ENCODE results near the gene KIDINS220. TPM values are rescaled to one million over a fixed set of nuclear protein-coding genes. Genes with fewer than 3 reads are reported as not detected.

KIDINS220 gene
- total and polyA plus RNA-seq, 2 donors (not counting 1 experiment from before 2014, with no cell fraction given), result 58.0 to 110 TPM

- H3K27ac ChIP-seq (ENCODE audit: insufficient read depth, low read length), result no peak overlapping the region
- no peak overlapping the region for H3K4me2 ChIP-seq (ENCODE audit: extremely low read depth, insufficient read depth, low read length)
- H3K4me1 ChIP-seq (ENCODE audit: control insufficient read depth, extremely low read depth, insufficient read depth, low read length), result peaks cover 5% of the 10 kb centered on the region
- H3K9ac ChIP-seq (ENCODE audit: insufficient read depth, low read length), result no peak overlapping the region
- no peaks in the 10 kb centered on the region for H4K20me1 ChIP-seq (ENCODE audit: control insufficient read depth, extremely low read depth, insufficient read depth, low read length)
- no peak overlapping the region for H3K4me3 ChIP-seq (replicated peaks in 1 of 4; ENCODE audit: control extremely low read depth in 1 of 4, insufficient read depth in 1 of 4, low read depth in 3 of 4, low read length in 4 of 4)
- H3K9me3 ChIP-seq (ENCODE audit: control insufficient read depth, insufficient read depth, low read depth, low read length), result no peaks in the 10 kb centered on the region
- TF ChIP-seq CTCF (conservative IDR thresholded peaks at IDR 0.05 in 1 of 2, IDR thresholded peaks at IDR 0.05 in 1 of 2; ENCODE audit: low read depth in 1 of 2, low read length in 2 of 2) (no peak), EZH2 (IDR thresholded peaks at IDR 0.05; ENCODE audit: low read length, missing control alignments) (no peak)
- H3K27me3 ChIP-seq (ENCODE audit: control insufficient read depth, insufficient read depth, low read length), result no peaks in the 10 kb centered on the region
- DNase-seq (ENCODE audit: low read depth in 2 of 2), result peak in 1 of 2 donors; percentile 20
- H3K36me3 ChIP-seq (ENCODE audit: control insufficient read depth, insufficient read depth, low read length), result no peaks in the 10 kb centered on the region
- no peak overlapping the region for H2AFZ ChIP-seq (ENCODE audit: low read length)
- H3K79me2 ChIP-seq (ENCODE audit: control insufficient read depth, insufficient read depth, low read length), result no peaks in the 10 kb centered on the region
These were observed 16.0 kb upstream of the KIDINS220 start for GRCh38 chr2:8853426-8853825.

- Histone ChIP-seq H3K36me3 (ENCODE audit: control insufficient read depth, insufficient read depth, low read length) (no peaks in the 10 kb centered on the region), H3K27me3 (ENCODE audit: control insufficient read depth, insufficient read depth, low read length) (no peaks in the 10 kb centered on the region), H3K9me3 (ENCODE audit: control insufficient read depth, insufficient read depth, low read depth, low read length) (no peaks in the 10 kb centered on the region), H4K20me1 (ENCODE audit: control insufficient read depth, extremely low read depth, insufficient read depth, low read length) (no peaks in the 10 kb centered on the region), H3K9ac (ENCODE audit: insufficient read depth, low read length) (no peak overlapping the region), H3K4me3 (replicated peaks in 1 of 4; ENCODE audit: control extremely low read depth in 1 of 4, insufficient read depth in 1 of 4, low read depth in 3 of 4, low read length in 4 of 4) (no peak overlapping the region), H3K4me2 (ENCODE audit: extremely low read depth, insufficient read depth, low read length) (no peak overlapping the region), H3K27ac (ENCODE audit: insufficient read depth, low read length) (no peak overlapping the region), H3K4me1 (ENCODE audit: control insufficient read depth, extremely low read depth, insufficient read depth, low read length) (peaks cover 5% of the 10 kb centered on the region), H3K79me2 (ENCODE audit: control insufficient read depth, insufficient read depth, low read length) (no peaks in the 10 kb centered on the region), H2AFZ (ENCODE audit: low read length) (no peak overlapping the region)
- TF ChIP-seq CTCF (conservative IDR thresholded peaks at IDR 0.05 in 1 of 2, IDR thresholded peaks at IDR 0.05 in 1 of 2; ENCODE audit: low read depth in 1 of 2, low read length in 2 of 2) (no peak), EZH2 (IDR thresholded peaks at IDR 0.05; ENCODE audit: low read length, missing control alignments) (no peak)
- peak in 1 of 2 donors; percentile 14 for DNase-seq (ENCODE audit: low read depth in 2 of 2)
These were observed 14.6 kb upstream of the KIDINS220 start for GRCh38 chr2:8851811-8852560.

DNA sequence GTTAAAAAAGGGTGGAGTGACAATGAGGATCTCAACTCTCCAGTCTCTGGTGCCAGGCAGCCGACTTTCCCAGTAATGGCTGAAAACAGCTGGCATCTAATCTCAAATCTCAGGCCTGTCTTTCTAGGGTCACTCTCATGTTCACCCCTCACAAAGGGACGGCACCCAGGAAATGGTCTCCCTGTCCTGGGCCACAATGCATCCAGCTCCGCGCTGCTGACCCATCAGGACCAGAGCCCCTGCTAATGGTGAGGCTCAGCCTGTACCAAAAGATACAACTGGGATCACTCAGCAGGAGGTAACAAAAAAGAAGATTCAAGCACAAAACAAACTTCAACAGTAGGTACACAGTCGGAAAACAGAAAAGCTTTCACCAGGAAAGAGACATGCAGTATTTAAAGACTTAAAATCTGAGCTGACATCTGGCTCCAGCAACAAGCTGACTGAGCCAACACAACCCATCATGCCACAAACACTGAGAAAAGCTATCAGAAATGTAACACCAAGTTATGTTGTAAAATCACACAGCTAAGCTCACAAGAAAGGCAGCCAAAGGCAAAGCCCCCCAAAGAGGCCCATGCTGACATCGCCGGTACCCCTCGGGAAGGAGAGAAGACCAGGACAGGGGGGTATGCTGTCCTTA lies 13.6 kb upstream of the KIDINS220 start:
- Histone ChIP-seq H3K4me3 (replicated peaks in 1 of 4; ENCODE audit: control extremely low read depth in 1 of 4, insufficient read depth in 1 of 4, low read depth in 3 of 4, low read length in 4 of 4) (no peak overlapping the region), H3K9ac (ENCODE audit: insufficient read depth, low read length) (no peak overlapping the region), H3K27me3 (ENCODE audit: control insufficient read depth, insufficient read depth, low read length) (no peaks in the 10 kb centered on the region), H3K27ac (ENCODE audit: insufficient read depth, low read length) (no peak overlapping the region), H3K79me2 (ENCODE audit: control insufficient read depth, insufficient read depth, low read length) (no peaks in the 10 kb centered on the region), H3K4me2 (ENCODE audit: extremely low read depth, insufficient read depth, low read length) (no peak overlapping the region), H3K9me3 (ENCODE audit: control insufficient read depth, insufficient read depth, low read depth, low read length) (no peaks in the 10 kb centered on the region), H4K20me1 (ENCODE audit: control insufficient read depth, extremely low read depth, insufficient read depth, low read length) (no peaks in the 10 kb centered on the region), H2AFZ (ENCODE audit: low read length) (no peak overlapping the region), H3K36me3 (ENCODE audit: control insufficient read depth, insufficient read depth, low read length) (no peaks in the 10 kb centered on the region), H3K4me1 (ENCODE audit: control insufficient read depth, extremely low read depth, insufficient read depth, low read length) (peaks cover 5% of the 10 kb centered on the region)
- TF ChIP-seq EZH2 (IDR thresholded peaks at IDR 0.05; ENCODE audit: low read length, missing control alignments), result no peak
- TF ChIP-seq CTCF (conservative IDR thresholded peaks at IDR 0.05 in 1 of 2, IDR thresholded peaks at IDR 0.05 in 1 of 2; ENCODE audit: low read depth in 1 of 2, low read length in 2 of 2), result no peak
- no peak for DNase-seq (ENCODE audit: low read depth in 2 of 2)
